Measurements from ENCODE around the gene LPP. TPM values are rescaled to one million over a fixed set of nuclear protein-coding genes. Genes with fewer than 3 reads are reported as not detected.

Gene LPP
- total RNA-seq, 2 donors from 2014 or later = 170 to 246 TPM

- H3K4me3 ChIP-seq = no peak overlapping the region
- no peak for TF ChIP-seq CTCF (IDR thresholded peaks at IDR 0.05)
- H3K9ac ChIP-seq (ENCODE audit: low read depth in 2 of 2, low read length in 2 of 2) = no peak overlapping the region
- H3K27me3 ChIP-seq = no peaks in the 10 kb centered on the region
- H3K36me3 ChIP-seq = no peaks in the 10 kb centered on the region
- no peaks in the 10 kb centered on the region for H3K9me3 ChIP-seq
- no peaks in the 10 kb centered on the region for H3K4me1 ChIP-seq
- no peak for DNase-seq
- intact Hi-C loops (cut with DNase I) = no loop called here
- H3K27ac ChIP-seq = no peak overlapping the region
Observed at GRCh38 chr3:188827103-188827502, 673.1 kb downstream of the LPP start.

- DNase-seq = no peak
- Histone ChIP-seq H3K27ac (no peak overlapping the region), H3K4me3 (no peak overlapping the region), H3K36me3 (no peaks in the 10 kb centered on the region), H3K27me3 (no peaks in the 10 kb centered on the region), H3K4me1 (no peaks in the 10 kb centered on the region), H3K9me3 (no peaks in the 10 kb centered on the region), H3K9ac (ENCODE audit: low read depth in 2 of 2, low read length in 2 of 2) (no peak overlapping the region)
- intact Hi-C loops (cut with DNase I) = no loop called here
- TF ChIP-seq CTCF (IDR thresholded peaks at IDR 0.05) = no peak
Observed at GRCh38 chr3:188827576-188827975, 673.6 kb downstream of the LPP start.

GRCh38 chr3:188829130-188829529 lies 675.2 kb downstream of the LPP start:
- H3K27ac ChIP-seq = no peak overlapping the region
- no peaks in the 10 kb centered on the region for H3K4me1 ChIP-seq
- no peak for DNase-seq
- no peak for TF ChIP-seq CTCF (IDR thresholded peaks at IDR 0.05)
- H3K4me3 ChIP-seq = no peak overlapping the region
- no peak overlapping the region for H3K9ac ChIP-seq (ENCODE audit: low read depth in 2 of 2, low read length in 2 of 2)
- H3K36me3 ChIP-seq = no peaks in the 10 kb centered on the region
- H3K9me3 ChIP-seq = no peaks in the 10 kb centered on the region
- intact Hi-C loops (cut with DNase I) = no loop called here
- H3K27me3 ChIP-seq = no peaks in the 10 kb centered on the region

GRCh38 chr3:188829576-188829975 lies 675.6 kb downstream of the LPP start:
- TF ChIP-seq CTCF (IDR thresholded peaks at IDR 0.05) = no peak
- no peaks in the 10 kb centered on the region for H3K9me3 ChIP-seq
- no peak for DNase-seq
- intact Hi-C loops (cut with DNase I) = no loop called here
- H3K4me1 ChIP-seq = no peaks in the 10 kb centered on the region
- no peaks in the 10 kb centered on the region for H3K27me3 ChIP-seq
- no peaks in the 10 kb centered on the region for H3K36me3 ChIP-seq
- no peak overlapping the region for H3K4me3 ChIP-seq
- H3K27ac ChIP-seq = no peak overlapping the region
- H3K9ac ChIP-seq (ENCODE audit: low read depth in 2 of 2, low read length in 2 of 2) = no peak overlapping the region

- no peak overlapping the region for H3K27ac ChIP-seq
- no peaks in the 10 kb centered on the region for H3K36me3 ChIP-seq
- no peak for DNase-seq
- no peaks in the 10 kb centered on the region for H3K27me3 ChIP-seq
- no peak for TF ChIP-seq CTCF (IDR thresholded peaks at IDR 0.05)
- intact Hi-C loops (cut with DNase I) = no loop called here
- no peak overlapping the region for H3K9ac ChIP-seq (ENCODE audit: low read depth in 2 of 2, low read length in 2 of 2)
- no peaks in the 10 kb centered on the region for H3K9me3 ChIP-seq
- no peak overlapping the region for H3K4me3 ChIP-seq
- no peaks in the 10 kb centered on the region for H3K4me1 ChIP-seq
Observed at GRCh38 chr3:188830893-188831292, 676.9 kb downstream of the LPP start.

- Histone ChIP-seq H3K27ac (no peak overlapping the region), H3K4me1 (no peaks in the 10 kb centered on the region), H3K36me3 (no peaks in the 10 kb centered on the region), H3K27me3 (no peaks in the 10 kb centered on the region), H3K4me3 (no peak overlapping the region), H3K9ac (ENCODE audit: low read depth in 2 of 2, low read length in 2 of 2) (no peak overlapping the region), H3K9me3 (no peaks in the 10 kb centered on the region)
- no peak for TF ChIP-seq CTCF (IDR thresholded peaks at IDR 0.05)
- intact Hi-C loops (cut with DNase I) = no loop called here
- no peak for DNase-seq
Observed at GRCh38 chr3:188832146-188832545, 678.2 kb downstream of the LPP start.

Measured in colonic mucosa (tissue), 4 donors.